Lower leg skin (tissue), 3 donors: ENCODE data around the gene C11orf98.

Source experiments
- CTCF ChIP-seq, 3 donors: fragments of 450-650 bp; IDR thresholded peaks; one replicate each; pipeline ENCODE4 v1.5.1; 2016; ENCODE audit warnings: antibody characterized with exemption in 3 of 3, mild to moderate bottlenecking in 3 of 3, moderate library complexity in 2 of 3
- POLR2A ChIP-seq, 2 donors: fragments of 450-650 bp; IDR thresholded peaks; one replicate each; pipeline ENCODE4 v1.6.1; 2016 to 2017; ENCODE audit warnings: antibody characterized with exemption in 2 of 2, mild to moderate bottlenecking in 1 of 2, moderate library complexity in 1 of 2

GRCh38 chr11:62694455-62695167, 29.6 kb upstream of the C11orf98 start:
- peak in 1 of 3 donors; percentile 40 for TF ChIP-seq CTCF (IDR thresholded peaks at IDR 0.05)
- no peak for TF ChIP-seq POLR2A (IDR thresholded peaks at IDR 0.05)
